Eye (tissue), 1 donor: ENCODE measurements around the gene TNIK.
A peak's percentile ranks its signal among the peaks of the same experiment; 100 is the strongest.

ENCODE experiments used
- DNase-seq: peaks from one replicate; pipeline ENCODE4 v3.0.0-alpha.2; 2015

Gene TNIK

GRCh38 chr3:171218069-171218468, 242.1 kb downstream of the TNIK start:
- no peak for DNase-seq

GRCh38 chr3:171213907-171214306, 246.3 kb downstream of the TNIK start:
- DNase-seq, result no peak

- no peak for DNase-seq
Measured at GRCh38 chr3:171213178-171213577, 247.0 kb downstream of the TNIK start.

- no peak for DNase-seq
Measured at GRCh38 chr3:171212648-171213047, 247.6 kb downstream of the TNIK start.

GRCh38 chr3:171206283-171206682, 253.9 kb downstream of the TNIK start:
- no peak for DNase-seq

- DNase-seq, result no peak
Measured at GRCh38 chr3:171204942-171205341, 255.3 kb downstream of the TNIK start.

GRCh38 chr3:171201825-171202224, 258.4 kb downstream of the TNIK start:
- DNase-seq, result no peak

GRCh38 chr3:171200750-171201088, 259.5 kb downstream of the TNIK start:
- DNase-seq, result no peak

GRCh38 chr3:171200052-171200749, 260.0 kb downstream of the TNIK start:
- no peak for DNase-seq

GRCh38 chr3:171199473-171199829, 260.8 kb downstream of the TNIK start:
- no peak for DNase-seq

- DNase-seq, result peak; percentile 75
Measured at GRCh38 chr3:171198781-171199472, 261.3 kb downstream of the TNIK start.

GRCh38 chr3:171195686-171196085, 264.5 kb downstream of the TNIK start:
- DNase-seq, result no peak

- DNase-seq, result no peak
Measured at GRCh38 chr3:171194965-171195364, 265.2 kb downstream of the TNIK start.

- no peak for DNase-seq
Measured at GRCh38 chr3:171193693-171194092, 266.5 kb downstream of the TNIK start.

- DNase-seq, result peak; percentile 27
Measured at GRCh38 chr3:171192176-171192854, 267.9 kb downstream of the TNIK start.

GRCh38 chr3:171190668-171191067, 269.5 kb downstream of the TNIK start:
- DNase-seq, result no peak

GRCh38 chr3:171189394-171190080, 270.7 kb downstream of the TNIK start:
- no peak for DNase-seq

GRCh38 chr3:171187706-171188290, 272.4 kb downstream of the TNIK start:
- peak; percentile 68 for DNase-seq

GRCh38 chr3:171186817-171187500, 273.2 kb downstream of the TNIK start:
- no peak for DNase-seq

GRCh38 chr3:171186383-171186782, 273.8 kb downstream of the TNIK start:
- no peak for DNase-seq

GRCh38 chr3:171185959-171186358, 274.2 kb downstream of the TNIK start:
- no peak for DNase-seq

GRCh38 chr3:171184372-171184771, 275.8 kb downstream of the TNIK start:
- DNase-seq, result no peak

GRCh38 chr3:171183042-171183441, 277.2 kb downstream of the TNIK start:
- DNase-seq, result no peak
